Endothelial cell of umbilical vein (primary cell): ENCODE data around the gene KATNAL1.

Experiments used
- FOS ChIP-seq: IDR thresholded peaks from 2 replicates; pipeline ENCODE4 v1.6.1; 2011; ENCODE audit warnings: mild to moderate bottlenecking, low read length, moderate library complexity, borderline replicate concordance; ENCODE audit not compliant: insufficient read depth
- JUN ChIP-seq: IDR thresholded peaks from 2 replicates; pipeline ENCODE4 v1.6.1; 2011; ENCODE audit warnings: borderline replicate concordance, low read depth; ENCODE audit not compliant: insufficient read length, insufficient read depth
- MYC ChIP-seq: IDR thresholded peaks from one replicate; pipeline ENCODE4 v1.6.1; 2011; ENCODE audit warnings: mild to moderate bottlenecking, low read depth, low read length
- POLR2A ChIP-seq: IDR thresholded peaks from 2 replicates; pipeline ENCODE4 v1.6.1; 2012; ENCODE audit warnings: low read depth, mild to moderate bottlenecking, control low read depth, low read length
- POLR2AphosphoS5 ChIP-seq: IDR thresholded peaks from 2 replicates; pipeline ENCODE4 v1.6.1; 2012; ENCODE audit warnings: low read depth, mild to moderate bottlenecking, control low read depth, low read length, moderate library complexity; ENCODE audit not compliant: insufficient read depth
- TF ChIP-seq, protein P1 (sequence below), 2 donors: IDR thresholded peaks; 1 replicate in 1 of 2; 2 replicates in 1 of 2; pipeline ENCODE4 v1.5.1; 2011; ENCODE audit warnings: low read length in 2 of 2, mild to moderate bottlenecking in 2 of 2, moderate library complexity in 2 of 2, control low read depth in 1 of 2, inconsistent platforms in 1 of 2, low read depth in 1 of 2; ENCODE audit not compliant: insufficient read depth in 1 of 2; ENCODE audit errors: extremely low read depth in 1 of 2
- TF ChIP-seq, protein P2 (sequence below): IDR thresholded peaks from 2 replicates; pipeline ENCODE4 v1.6.1; 2011; ENCODE audit not compliant: insufficient read depth, insufficient read length

DNA sequence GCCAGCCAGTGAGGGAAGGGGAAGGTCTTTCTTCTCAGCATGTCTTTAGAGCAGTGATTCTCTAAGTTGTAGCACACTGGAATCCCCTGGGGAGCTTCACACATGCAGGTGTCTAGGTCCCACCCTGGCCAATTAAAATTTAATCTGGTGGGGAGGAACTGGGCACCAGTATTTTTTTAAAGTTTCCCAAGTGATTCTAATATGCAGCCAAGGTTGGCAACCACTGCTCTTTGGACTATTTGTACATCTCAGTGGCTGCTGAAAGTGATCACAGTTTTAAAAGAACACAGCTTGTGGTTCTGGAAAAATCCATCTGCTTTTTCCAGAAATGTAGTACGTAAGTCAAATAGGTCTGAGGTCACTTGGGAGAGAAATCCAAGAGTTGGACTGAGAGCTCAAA lies 10.7 kb upstream of the KATNAL1 start:
- TF ChIP-seq, protein P1, sequence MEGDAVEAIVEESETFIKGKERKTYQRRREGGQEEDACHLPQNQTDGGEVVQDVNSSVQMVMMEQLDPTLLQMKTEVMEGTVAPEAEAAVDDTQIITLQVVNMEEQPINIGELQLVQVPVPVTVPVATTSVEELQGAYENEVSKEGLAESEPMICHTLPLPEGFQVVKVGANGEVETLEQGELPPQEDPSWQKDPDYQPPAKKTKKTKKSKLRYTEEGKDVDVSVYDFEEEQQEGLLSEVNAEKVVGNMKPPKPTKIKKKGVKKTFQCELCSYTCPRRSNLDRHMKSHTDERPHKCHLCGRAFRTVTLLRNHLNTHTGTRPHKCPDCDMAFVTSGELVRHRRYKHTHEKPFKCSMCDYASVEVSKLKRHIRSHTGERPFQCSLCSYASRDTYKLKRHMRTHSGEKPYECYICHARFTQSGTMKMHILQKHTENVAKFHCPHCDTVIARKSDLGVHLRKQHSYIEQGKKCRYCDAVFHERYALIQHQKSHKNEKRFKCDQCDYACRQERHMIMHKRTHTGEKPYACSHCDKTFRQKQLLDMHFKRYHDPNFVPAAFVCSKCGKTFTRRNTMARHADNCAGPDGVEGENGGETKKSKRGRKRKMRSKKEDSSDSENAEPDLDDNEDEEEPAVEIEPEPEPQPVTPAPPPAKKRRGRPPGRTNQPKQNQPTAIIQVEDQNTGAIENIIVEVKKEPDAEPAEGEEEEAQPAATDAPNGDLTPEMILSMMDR (IDR thresholded peaks at IDR 0.05; ENCODE audit: extremely low read depth in 1 of 2, insufficient read depth in 1 of 2, low read depth in 1 of 2, low read length in 2 of 2), result no peak
- TF ChIP-seq POLR2A, result no peak
- TF ChIP-seq MYC, result no peak
- TF ChIP-seq POLR2AphosphoS5, result no peak
- TF ChIP-seq, protein P2, sequence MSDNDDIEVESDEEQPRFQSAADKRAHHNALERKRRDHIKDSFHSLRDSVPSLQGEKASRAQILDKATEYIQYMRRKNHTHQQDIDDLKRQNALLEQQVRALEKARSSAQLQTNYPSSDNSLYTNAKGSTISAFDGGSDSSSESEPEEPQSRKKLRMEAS, result no peak
- no peak for TF ChIP-seq FOS
- TF ChIP-seq JUN, result no peak
